Endothelial cell of umbilical vein (primary cell): Measurements from ENCODE around the gene FAM171A2. TPM values are rescaled to one million over a fixed set of nuclear protein-coding genes. Genes with fewer than 3 reads are reported as not detected.

ENCODE experiments used
- BruUV-seq: library from RNA; stranded (reverse); fragments of 400-500 nt; replicated peaks from 2 replicates; lab custom pipeline; 2021; lab: Mats Ljungman, UMichigan
- CTCF ChIA-PET: fragments of 300-600, 350-600 bp; sonication (Branson Sonifier 250); formaldehyde crosslinking; loops from one replicate; lab custom pipeline; 2021; ENCODE audit warnings: antibody characterized with exemption, inconsistent platforms; lab: Charles Lee
- POLR2A ChIA-PET: fragments of 300-600, 350-600 bp; sonication (Branson Sonifier 250); formaldehyde crosslinking; loops from one replicate; lab custom pipeline; 2021; ENCODE audit warnings: antibody characterized with exemption, inconsistent platforms; lab: Charles Lee
- DNase-seq: peaks from one replicate; pipeline ENCODE4 v3.0.0-alpha.2; 2011; ENCODE audit warnings: low read depth, low spot score
- FAIRE-seq: peaks from 2 replicates; lab custom pipeline; 2011; peaks lifted over from hg19 to GRCh38; lab: Jason Lieb, UNC
- H2AFZ ChIP-seq: 2 replicates; pipeline ENCODE4 v1.6.0; 2012; ENCODE audit warnings: low read depth, low read length, control low read depth, inconsistent platforms
- H3K27ac ChIP-seq: 2 replicates; pipeline ENCODE4 v1.5.1; 2011; ENCODE audit warnings: low read depth, mild to moderate bottlenecking, control low read depth, low read length, moderate library complexity; ENCODE audit not compliant: insufficient read depth
- H3K27me3 ChIP-seq, 2 experiments: 2 replicates each; pipeline versions ENCODE4 v1.6.0 to v1.6.1; 2011; ENCODE audit warnings: low read length in 2 of 2, mixed read lengths in 1 of 2; ENCODE audit not compliant: control insufficient read depth in 2 of 2, insufficient read depth in 2 of 2
- H3K36me3 ChIP-seq, 2 experiments: 2 replicates in 1 of 2; 3 replicates in 1 of 2; pipeline ENCODE4 v1.5.1; 2011; ENCODE audit warnings: low read length in 2 of 2, mild to moderate bottlenecking in 1 of 2, moderate library complexity in 1 of 2; ENCODE audit not compliant: control insufficient read depth in 2 of 2, insufficient read depth in 2 of 2; ENCODE audit errors: extremely low read depth in 1 of 2
- H3K4me1 ChIP-seq: 3 replicates; pipeline ENCODE4 v1.5.1; 2011; ENCODE audit warnings: mild to moderate bottlenecking, low read length; ENCODE audit not compliant: control insufficient read depth, insufficient read depth; ENCODE audit errors: extremely low read depth
- H3K4me2 ChIP-seq: 2 replicates; pipeline ENCODE4 v1.6.1; 2011; ENCODE audit warnings: low read length, control low read depth, mixed read lengths; ENCODE audit not compliant: insufficient read depth
- H3K4me3 ChIP-seq, 3 experiments: fragments of 200-600 bp in 1 of 3; sonication (generic), shearing (Covaris generic) in 1 of 3; replicated peaks in 1 of 3; 2 replicates each; pipeline ENCODE4 v1.5.1; 2011 to 2016; ENCODE audit warnings: control low read depth in 3 of 3, low read length in 3 of 3, mild to moderate bottlenecking in 2 of 3, inconsistent platforms in 1 of 3, low read depth in 1 of 3, moderate library complexity in 1 of 3; ENCODE audit not compliant: insufficient read depth in 1 of 3
- H3K79me2 ChIP-seq: 2 replicates; pipeline ENCODE4 v1.6.0; 2012; ENCODE audit warnings: low read length, inconsistent platforms; ENCODE audit not compliant: control insufficient read depth, insufficient read depth
- H3K9ac ChIP-seq: replicated peaks from 2 replicates; pipeline ENCODE3; 2011; ENCODE audit warnings: low read length, control low read depth; ENCODE audit not compliant: insufficient read depth; ENCODE audit errors: extremely low read depth
- H3K9me1 ChIP-seq: replicated peaks from 3 replicates; pipeline ENCODE4 v1.6.0; 2011; ENCODE audit warnings: mild to moderate bottlenecking, low read length; ENCODE audit not compliant: control insufficient read depth, insufficient read depth; ENCODE audit errors: extremely low read depth
- H3K9me3 ChIP-seq: replicated peaks from 2 replicates; pipeline ENCODE4 v1.5.1; 2012; ENCODE audit warnings: low read length, inconsistent platforms; ENCODE audit not compliant: control insufficient read depth, insufficient read depth
- H4K20me1 ChIP-seq: replicated peaks from 2 replicates; pipeline ENCODE3; 2011; ENCODE audit warnings: mild to moderate bottlenecking, low read length; ENCODE audit not compliant: control insufficient read depth, insufficient read depth; ENCODE audit errors: extremely low read depth
- CTCF ChIP-seq, 2 donors: IDR thresholded peaks; 1 replicate in 1 of 2; 2 replicates in 1 of 2; pipeline ENCODE4 v1.5.1; 2011; ENCODE audit warnings: low read length in 2 of 2, mild to moderate bottlenecking in 2 of 2, moderate library complexity in 2 of 2, control low read depth in 1 of 2, inconsistent platforms in 1 of 2, low read depth in 1 of 2; ENCODE audit not compliant: insufficient read depth in 1 of 2; ENCODE audit errors: extremely low read depth in 1 of 2
- EZH2 ChIP-seq: IDR thresholded peaks from 2 replicates; pipeline ENCODE4 v1.6.1; 2012; ENCODE audit warnings: borderline replicate concordance, low read depth, mild to moderate bottlenecking, moderate library complexity, low read length, inconsistent platforms; ENCODE audit not compliant: severe bottlenecking
- FOS ChIP-seq: IDR thresholded peaks from 2 replicates; pipeline ENCODE4 v1.6.1; 2011; ENCODE audit warnings: mild to moderate bottlenecking, low read length, moderate library complexity, borderline replicate concordance; ENCODE audit not compliant: insufficient read depth
- GATA2 ChIP-seq: IDR thresholded peaks from 2 replicates; pipeline ENCODE4 v1.7.0; 2011; ENCODE audit warnings: low read depth, mild to moderate bottlenecking, moderate library complexity, mixed read lengths, low read length; ENCODE audit not compliant: insufficient read length, insufficient read depth
- JUN ChIP-seq: IDR thresholded peaks from 2 replicates; pipeline ENCODE4 v1.6.1; 2011; ENCODE audit warnings: borderline replicate concordance, low read depth; ENCODE audit not compliant: insufficient read length, insufficient read depth
- MYC ChIP-seq: IDR thresholded peaks from one replicate; pipeline ENCODE4 v1.6.1; 2011; ENCODE audit warnings: mild to moderate bottlenecking, low read depth, low read length
- POLR2A ChIP-seq: IDR thresholded peaks from 2 replicates; pipeline ENCODE4 v1.6.1; 2012; ENCODE audit warnings: low read depth, mild to moderate bottlenecking, control low read depth, low read length
- POLR2AphosphoS5 ChIP-seq: IDR thresholded peaks from 2 replicates; pipeline ENCODE4 v1.6.1; 2012; ENCODE audit warnings: low read depth, mild to moderate bottlenecking, control low read depth, low read length, moderate library complexity; ENCODE audit not compliant: insufficient read depth
- dilution Hi-C: fragments of 300-500 bp; cut with MboI; formaldehyde crosslinking; loops from one replicate; pipeline ENCODE4 v1.15.0; 2019; ENCODE audit warnings: low sequenced_read_pairs; ENCODE audit not compliant: extremely low pct_ligation_motif_present
- intact Hi-C: fragments of 100-400 bp; cut with micrococcal nuclease; formaldehyde crosslinking; loops from one replicate; pipeline ENCODE4 v1.10.0; 2022
- polyA plus RNA-seq, 4 experiments: library from polyadenylated mRNA; depleted of rRNA in 3 of 4; stranded (reverse) in 3 of 4; unstranded in 1 of 4; fragments of >200 nt; gene quantifications; 2 replicates each; pipeline versions ENCODE4 v1.2.1 to v1.2.3, GENCODE V29; 2011 to 2012; ENCODE audit warnings: missing spikeins in 1 of 4
- total RNA-seq: library from RNA; stranded (reverse); gene quantifications from 2 replicates; pipeline ENCODE4 v1.2.3, GENCODE V29; 2021
- TF ChIP-seq, protein P1 (sequence below): IDR thresholded peaks from 2 replicates; pipeline ENCODE4 v1.6.1; 2011; ENCODE audit not compliant: insufficient read depth, insufficient read length

The FAM171A2 gene
- total and polyA plus RNA-seq, 2 donors (not counting 3 experiments of a cell fraction or from before 2014, with no cell fraction given) = 11.3 to 13.4 TPM

DNA sequence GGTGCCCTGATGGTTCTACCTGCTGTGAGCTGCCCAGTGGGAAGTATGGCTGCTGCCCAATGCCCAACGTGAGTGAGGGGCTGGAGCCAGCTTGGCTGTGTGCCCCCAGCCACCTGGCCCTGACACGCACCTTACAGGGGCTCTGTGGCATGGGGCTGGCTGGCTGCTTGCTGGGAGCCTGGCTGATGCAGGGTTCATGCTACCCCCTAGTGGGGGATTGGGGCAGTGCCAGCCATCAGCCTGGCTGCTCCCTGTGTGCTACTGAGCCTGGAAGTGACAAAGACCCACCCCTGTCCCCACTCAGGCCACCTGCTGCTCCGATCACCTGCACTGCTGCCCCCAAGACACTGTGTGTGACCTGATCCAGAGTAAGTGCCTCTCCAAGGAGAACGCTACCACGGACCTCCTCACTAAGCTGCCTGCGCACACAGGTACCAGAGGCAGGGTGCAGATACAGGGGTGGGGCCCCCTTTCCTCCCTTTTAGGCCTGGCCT lies 12.9 kb downstream of the FAM171A2 start:
- Histone ChIP-seq H3K9me3 (no peaks in the 10 kb centered on the region), H3K36me3 (peaks cover 6 to 41% of the 10 kb centered on the region in 2 experiments), H3K4me2 (no peak overlapping the region), H3K9ac (no peak overlapping the region), H3K4me3 (no peak overlapping the region), H3K27me3 (no peaks in the 10 kb centered on the region), H3K4me1 (no peaks in the 10 kb centered on the region), H3K79me2 (peaks cover 2% of the 10 kb centered on the region), H4K20me1 (no peaks in the 10 kb centered on the region), H2AFZ (no peak overlapping the region), H3K9me1 (no peaks in the 10 kb centered on the region), H3K27ac (no peak overlapping the region)
- BruUV-seq = no TSS peak
- DNase-seq = peak; percentile 64
- intact Hi-C loops (loop anchor here (1.0 kb wide), 1 partner anchor 140 kb away; no protein-coding TSS in a partner anchor), dilution Hi-C loops (no loop called here)
- ChIA-PET POLR2A (no interaction called here), CTCF (interaction anchor here (0.6 to 3.5 kb wide), 13 partner anchors 13 to 173 kb away, joined by 3 to 39 read pairs (median 5); partner anchors contain the start of gene FAM171A2)
- TF ChIP-seq CTCF (IDR thresholded peaks at IDR 0.05; ENCODE audit: extremely low read depth in 1 of 2, insufficient read depth in 1 of 2, low read depth in 1 of 2, low read length in 2 of 2) (peak; percentile 64 to 95), FOS (no peak)
- peak; percentile 87 for FAIRE-seq

GRCh38 chr17:44349553-44350070 lies 14.0 kb downstream of the FAM171A2 start:
- POLR2A ChIA-PET = interaction anchor here (0.6 kb wide), 1 partner anchor 14 kb away, joined by 3 read pairs; no protein-coding TSS in a partner anchor
- H3K9me1 ChIP-seq = no peaks in the 10 kb centered on the region
- no TSS peak for BruUV-seq
- peaks cover 6 to 41% of the 10 kb centered on the region in 2 experiments for H3K36me3 ChIP-seq
- H3K27me3 ChIP-seq = no peaks in the 10 kb centered on the region
- no peak overlapping the region for H3K27ac ChIP-seq
- no peaks in the 10 kb centered on the region for H3K4me1 ChIP-seq
- no peak for DNase-seq
- dilution Hi-C loops = no loop called here
- H2AFZ ChIP-seq = no peak overlapping the region
- no peak overlapping the region for H3K4me2 ChIP-seq
- no peaks in the 10 kb centered on the region for H4K20me1 ChIP-seq
- TF ChIP-seq FOS (no peak), JUN (no peak), CTCF (IDR thresholded peaks at IDR 0.05; ENCODE audit: extremely low read depth in 1 of 2, insufficient read depth in 1 of 2, low read depth in 1 of 2, low read length in 2 of 2) (no peak), EZH2 (no peak), POLR2A (no peak), POLR2AphosphoS5 (no peak), GATA2 (no peak), MYC (no peak)
- TF ChIP-seq, protein P1, sequence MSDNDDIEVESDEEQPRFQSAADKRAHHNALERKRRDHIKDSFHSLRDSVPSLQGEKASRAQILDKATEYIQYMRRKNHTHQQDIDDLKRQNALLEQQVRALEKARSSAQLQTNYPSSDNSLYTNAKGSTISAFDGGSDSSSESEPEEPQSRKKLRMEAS = no peak
- no peak overlapping the region for H3K9ac ChIP-seq
- CTCF ChIA-PET = interaction anchor here (0.9 to 3.5 kb wide), 8 partner anchors 14 to 174 kb away, joined by 4 to 39 read pairs (median 8); partner anchors contain the start of gene FAM171A2
- H3K9me3 ChIP-seq = no peaks in the 10 kb centered on the region
- no peak overlapping the region for H3K4me3 ChIP-seq
- intact Hi-C loops = loop anchor here (1.0 kb wide), 1 partner anchor 139 kb away; no protein-coding TSS in a partner anchor
- FAIRE-seq = no peak
- H3K79me2 ChIP-seq = peaks cover 2% of the 10 kb centered on the region
